SJSA1 (cell line): ENCODE data around the gene SLC38A7. TPM values are rescaled to one million over a fixed set of nuclear protein-coding genes. Genes with fewer than 3 reads are reported as not detected.

Experiments
- total RNA-seq: library from RNA; depleted of rRNA; stranded (reverse); fragments of >200 nt; shearing (Covaris generic); gene quantifications from 2 replicates; pipeline ENCODE4 v1.2.3, GENCODE V29; 2014; rRNA removed

The SLC38A7 gene
- total RNA-seq, 1 experiment from 2014 or later, result 8.9 TPM

Other genes starting within 250 kb of the SLC38A7 start
- 6.9 and 9.2 TPM in 2 replicates for gene NDRG4, start 184.6 kb downstream of the SLC38A7 start, total RNA-seq
- 1.1 and 1.8 TPM in 2 replicates for gene SETD6, start 169.3 kb downstream of the SLC38A7 start, total RNA-seq
- gene CNOT1, start 54.9 kb downstream of the SLC38A7 start, total RNA-seq, result 77.9 and 123 TPM in 2 replicates
- 38.0 and 57.4 TPM in 2 replicates for gene GOT2, start 49.5 kb upstream of the SLC38A7 start, total RNA-seq